Gastroesophageal sphincter (tissue), 4 donors: ENCODE data around the gene STX7. TPM values are rescaled to one million over a fixed set of nuclear protein-coding genes. Genes with fewer than 3 reads are reported as not detected.
A peak's percentile ranks its signal among the peaks of the same experiment; 100 is the strongest.
"Not testable (repeated sequence)": the region's sequence is repeated elsewhere in the genome, so short reads cannot be mapped to it uniquely, and the experiment has no call there.

Experiments
- ATAC-seq: fragments of 150-250 bp; one replicate; pipeline ENCODE4 v1.9.1; 2016; ENCODE audit warnings: mild to moderate bottlenecking, moderate library complexity
- H3K27ac ChIP-seq, 4 donors: fragments of 200-600 bp; sonication (generic) in 3 of 4; 1 replicate in 3 of 4; 2 replicates in 1 of 4; pipeline ENCODE4 v1.5.1; 2016 to 2019
- H3K27me3 ChIP-seq: fragments of 200-600 bp; sonication (generic); one replicate; pipeline ENCODE4 v1.5.1; 2019
- H3K36me3 ChIP-seq, 2 donors: fragments of 200-600 bp; sonication (generic); one replicate each; pipeline ENCODE4 v1.5.1; 2019; ENCODE audit warnings: control low read depth in 1 of 2
- H3K4me1 ChIP-seq, 3 donors: fragments of 200-600 bp; sonication (generic); 1 replicate in 2 of 3; 2 replicates in 1 of 3; pipeline ENCODE4 v1.5.1; 2016 to 2019; ENCODE audit warnings: control low read depth in 2 of 3
- H3K4me3 ChIP-seq, 2 donors: fragments of 200-600 bp; sonication (generic); one replicate each; pipeline ENCODE4 v1.5.1; 2019; ENCODE audit warnings: mild to moderate bottlenecking in 1 of 2, moderate library complexity in 1 of 2
- H3K9me3 ChIP-seq, 3 donors: fragments of 200-600 bp; sonication (generic); one replicate each; pipeline ENCODE4 v1.5.1; 2017 to 2019; ENCODE audit warnings: control low read depth in 2 of 3
- EP300 ChIP-seq: sonication (generic); formaldehyde crosslinking; IDR thresholded peaks from one replicate; pipeline ENCODE4 v1.6.1; 2017; ENCODE audit warnings: antibody characterized with exemption, mild to moderate bottlenecking
- POLR2A ChIP-seq, 2 donors: fragments of 450-650 bp; IDR thresholded peaks; one replicate each; pipeline ENCODE4 v1.6.1; 2017; ENCODE audit warnings: antibody characterized with exemption in 2 of 2, mild to moderate bottlenecking in 2 of 2, moderate library complexity in 1 of 2
- POLR2AphosphoS5 ChIP-seq: sonication (generic); formaldehyde crosslinking; IDR thresholded peaks from one replicate; pipeline ENCODE4 v1.6.1; 2017; ENCODE audit warnings: antibody characterized with exemption
- WGBS, 2 donors: methylation state at CpG; one replicate each; pipeline ENCODE4 v1.1.5; 2018; ENCODE audit warnings: low coverage in 1 of 2; 5-methylcytosine and 5-hydroxymethylcytosine counted together
- total RNA-seq, 4 donors: library from RNA; depleted of rRNA; stranded (reverse); fragments of >200 nt; gene quantifications; one replicate each; pipeline ENCODE4 v1.1.0, GENCODE V29; 2016
- TF ChIP-seq, protein P1 (sequence below), 4 experiments: fragments of 200-600 bp in 2 of 4; fragments of 450-650 bp in 2 of 4; sonication (generic) in 1 of 4; IDR thresholded peaks; one replicate each; pipeline ENCODE4 v1.5.1; 2017 to 2019; ENCODE audit warnings: antibody characterized with exemption in 4 of 4, mild to moderate bottlenecking in 2 of 4, moderate library complexity in 2 of 4

The STX7 gene
- total RNA-seq, 4 donors from 2014 or later: 59.5 to 102 (median 65.3) TPM

- TF ChIP-seq POLR2AphosphoS5 (no peak), POLR2A (IDR thresholded peaks at IDR 0.05) (no peak), EP300 (no peak)
- TF ChIP-seq, protein P1, sequence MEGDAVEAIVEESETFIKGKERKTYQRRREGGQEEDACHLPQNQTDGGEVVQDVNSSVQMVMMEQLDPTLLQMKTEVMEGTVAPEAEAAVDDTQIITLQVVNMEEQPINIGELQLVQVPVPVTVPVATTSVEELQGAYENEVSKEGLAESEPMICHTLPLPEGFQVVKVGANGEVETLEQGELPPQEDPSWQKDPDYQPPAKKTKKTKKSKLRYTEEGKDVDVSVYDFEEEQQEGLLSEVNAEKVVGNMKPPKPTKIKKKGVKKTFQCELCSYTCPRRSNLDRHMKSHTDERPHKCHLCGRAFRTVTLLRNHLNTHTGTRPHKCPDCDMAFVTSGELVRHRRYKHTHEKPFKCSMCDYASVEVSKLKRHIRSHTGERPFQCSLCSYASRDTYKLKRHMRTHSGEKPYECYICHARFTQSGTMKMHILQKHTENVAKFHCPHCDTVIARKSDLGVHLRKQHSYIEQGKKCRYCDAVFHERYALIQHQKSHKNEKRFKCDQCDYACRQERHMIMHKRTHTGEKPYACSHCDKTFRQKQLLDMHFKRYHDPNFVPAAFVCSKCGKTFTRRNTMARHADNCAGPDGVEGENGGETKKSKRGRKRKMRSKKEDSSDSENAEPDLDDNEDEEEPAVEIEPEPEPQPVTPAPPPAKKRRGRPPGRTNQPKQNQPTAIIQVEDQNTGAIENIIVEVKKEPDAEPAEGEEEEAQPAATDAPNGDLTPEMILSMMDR (IDR thresholded peaks at IDR 0.05): no peak
- no peak overlapping the region for H3K4me3 ChIP-seq
- no peak for ATAC-seq
- H3K9me3 ChIP-seq: no peaks in the 10 kb centered on the region
- no peaks in the 10 kb centered on the region for H3K4me1 ChIP-seq
- no peaks in the 10 kb centered on the region for H3K36me3 ChIP-seq
- H3K27me3 ChIP-seq: no peaks in the 10 kb centered on the region
- H3K27ac ChIP-seq: no peak overlapping the region
Measured at GRCh38 chr6:132544826-132545225, 31.9 kb upstream of the STX7 start.

DNA sequence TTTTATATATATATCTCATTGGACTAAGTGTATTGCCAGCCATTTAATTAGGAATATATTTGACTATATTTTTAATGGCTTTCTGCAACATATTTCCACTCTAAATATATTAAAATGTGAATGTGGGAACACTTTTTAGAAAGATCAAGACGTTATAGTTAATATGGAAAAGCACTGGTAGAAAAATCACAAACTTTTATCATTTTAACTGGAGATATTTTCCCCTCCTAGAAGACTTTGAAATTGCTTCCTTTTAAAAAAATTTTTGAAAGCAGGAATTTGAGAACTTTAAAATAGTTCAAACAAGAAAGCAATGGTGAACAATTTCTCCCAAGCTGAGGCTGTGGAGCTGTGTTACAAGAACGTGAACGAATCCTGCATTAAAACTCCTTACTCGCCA lies 25.1 kb upstream of the STX7 start, which contains the start of gene TAAR9:
TAAR9 (plus strand) TSS at position 301 of the 400 bp plus-strand sequence; CDS start at position 314, 13 bp downstream.
- no peaks in the 10 kb centered on the region for H3K9me3 ChIP-seq
- WGBS, 2 donors: 77 to 87% methylated on average over 4 of the region's 4 CpGs
- no peaks in the 10 kb centered on the region for H3K27me3 ChIP-seq
- TF ChIP-seq, protein P1 (IDR thresholded peaks at IDR 0.05): no peak
- TF ChIP-seq POLR2A (IDR thresholded peaks at IDR 0.05) (no peak), POLR2AphosphoS5 (no peak), EP300 (no peak)
- H3K4me3 ChIP-seq: no peak within 1 kb of the TSS
- H3K27ac ChIP-seq: no peak within 1 kb of the TSS
- no peak for ATAC-seq
- no peaks in the 10 kb centered on the region for H3K4me1 ChIP-seq
- no peaks in the 10 kb centered on the region for H3K36me3 ChIP-seq

DNA sequence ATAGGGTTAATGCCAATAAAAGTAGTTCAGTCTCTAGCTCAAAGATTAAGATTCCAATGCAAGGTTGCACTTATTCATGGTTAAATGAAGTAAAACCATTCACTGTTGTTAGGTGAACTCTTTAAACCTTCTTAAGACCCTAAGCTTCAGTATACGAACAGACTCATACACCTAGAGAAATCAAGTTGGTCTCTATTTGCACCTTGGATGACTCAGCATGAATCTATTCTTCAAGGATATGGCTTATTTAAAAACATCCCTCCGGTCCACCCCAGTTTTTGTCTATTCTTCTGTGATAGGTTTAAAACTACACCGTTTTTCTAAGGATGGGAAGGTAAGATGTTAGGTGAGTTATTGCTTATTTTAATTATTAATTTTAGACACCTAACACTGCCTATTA lies 24.2 kb upstream of the STX7 start:
- H3K4me1 ChIP-seq: no peaks in the 10 kb centered on the region
- no peak overlapping the region for H3K27ac ChIP-seq
- TF ChIP-seq POLR2AphosphoS5: no peak
- TF ChIP-seq, protein P1 (IDR thresholded peaks at IDR 0.05): no peak
- TF ChIP-seq POLR2A (IDR thresholded peaks at IDR 0.05): no peak
- no peak for TF ChIP-seq EP300
- H3K9me3 ChIP-seq: no peaks in the 10 kb centered on the region
- H3K36me3 ChIP-seq: no peaks in the 10 kb centered on the region
- ATAC-seq: no peak
- H3K27me3 ChIP-seq: no peaks in the 10 kb centered on the region
- H3K4me3 ChIP-seq: no peak overlapping the region
- 90 to 100% methylated on average over 1 to 3 of the region's 3 CpGs for WGBS, 2 donors

- H3K27ac ChIP-seq, H3K4me3 ChIP-seq, H3K27me3 ChIP-seq, H3K9me3 ChIP-seq, H3K36me3 ChIP-seq, ATAC-seq, H3K4me1 ChIP-seq: not testable (repeated sequence)
- WGBS, 2 donors: 91 to 93% methylated on average over 2 of the region's 2 CpGs
Measured at GRCh38 chr6:132534546-132534945, 21.6 kb upstream of the STX7 start.

DNA sequence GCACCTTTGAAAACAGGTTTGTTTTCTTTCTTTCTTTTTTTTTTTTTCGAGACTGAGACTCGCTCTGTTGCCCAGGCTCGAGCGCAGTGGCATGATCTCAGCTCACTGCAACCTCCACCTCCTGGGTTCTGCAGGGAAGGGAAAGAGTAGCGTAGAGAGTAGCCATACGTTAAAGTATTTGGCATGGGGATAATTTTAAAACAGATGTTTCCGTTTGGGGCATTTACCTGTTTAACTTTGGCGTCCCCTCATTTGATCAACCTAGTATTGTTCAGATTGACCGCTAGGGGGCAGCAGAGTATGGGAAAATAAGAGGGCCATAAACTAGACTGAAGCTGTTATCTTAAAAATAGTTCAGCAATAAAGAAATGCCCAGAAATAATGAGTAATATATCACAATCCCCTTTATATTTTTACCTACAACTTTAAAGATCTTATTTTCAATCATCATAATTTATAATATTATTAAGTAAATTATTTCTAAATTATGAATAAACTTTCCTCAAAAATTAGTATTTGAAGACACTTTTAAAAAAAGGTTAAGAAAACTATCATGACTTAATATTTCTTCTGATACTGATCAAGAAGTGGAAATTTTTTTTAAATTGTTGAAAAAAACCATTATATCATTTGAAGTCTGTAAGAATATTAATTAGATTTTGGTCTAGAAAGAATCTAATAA lies 17.5 kb upstream of the STX7 start:
- no peak for TF ChIP-seq POLR2AphosphoS5
- TF ChIP-seq, protein P1 (IDR thresholded peaks at IDR 0.05): peak; percentile 65 to 86 (median 76)
- no peak overlapping the region for H3K4me3 ChIP-seq
- ATAC-seq: peak; percentile 53
- H3K4me1 ChIP-seq: peaks cover 0 to 3% (median 0%) of the 10 kb centered on the region in 3 donors
- WGBS, 2 donors: 0 to 22% methylated on average over 3 to 9 of the region's 9 CpGs
- no peaks in the 10 kb centered on the region for H3K27me3 ChIP-seq
- no peaks in the 10 kb centered on the region for H3K36me3 ChIP-seq
- H3K9me3 ChIP-seq: no peaks in the 10 kb centered on the region
- no peak overlapping the region for H3K27ac ChIP-seq
